ENCODE results near the gene PRKAR1B. TPM values are rescaled to one million over a fixed set of nuclear protein-coding genes. Genes with fewer than 3 reads are reported as not detected.

The PRKAR1B gene
- total and polyA plus RNA-seq, 2 donors (not counting 1 experiment from before 2014, with no cell fraction given) = 4.5 to 8.6 TPM

DNA sequence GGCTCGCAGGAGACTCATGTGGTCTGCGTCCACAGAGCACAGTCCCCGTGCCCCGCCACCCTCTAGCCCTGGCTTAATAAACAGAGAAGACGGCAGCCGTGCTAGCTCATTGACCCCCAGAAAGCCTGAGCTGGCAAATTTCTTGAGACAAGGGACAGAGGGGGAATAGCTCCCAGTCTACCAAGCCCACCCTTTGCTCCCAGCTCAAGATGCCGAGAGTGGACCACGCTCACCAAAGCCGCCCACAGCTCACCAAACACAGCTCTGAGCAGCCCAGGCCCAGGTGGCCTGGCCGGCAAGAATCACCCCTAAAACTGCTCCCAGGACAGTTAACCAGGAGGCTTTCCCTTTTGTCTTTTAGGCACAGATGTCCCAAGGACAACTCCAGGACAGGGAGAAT lies 212.8 kb downstream of the PRKAR1B start:
- POLR2A ChIA-PET = no interaction called here
- H4K20me1 ChIP-seq (ENCODE audit: control insufficient read depth, insufficient read depth, low read length, poor library complexity, severe bottlenecking) = no peaks in the 10 kb centered on the region
- H3K27me3 Mint-ChIP-seq = peaks cover 15% of the 10 kb centered on the region
- no peak for ATAC-seq (ENCODE audit: low read depth)
- H3K27me3 ChIP-seq (replicated peaks in 1 of 4; ENCODE audit: control extremely low read depth in 1 of 4, control insufficient read depth in 3 of 4, insufficient read depth in 4 of 4, low read length in 3 of 4) = peaks cover 0 to 6% (median 3%) of the 10 kb centered on the region in 4 experiments
- intact Hi-C loops (cut with micrococcal nuclease) = no loop called here
- no peak overlapping the region for H2AFZ ChIP-seq (ENCODE audit: insufficient read depth, low read depth, low read length, poor library complexity, severe bottlenecking)
- no peaks in the 10 kb centered on the region for H3K9me3 ChIP-seq (ENCODE audit: control extremely low read depth in 1 of 3, control insufficient read depth in 2 of 3, insufficient read depth in 1 of 3, low read length in 2 of 3)
- no peak for TF ChIP-seq EZH2 (IDR thresholded peaks at IDR 0.05; ENCODE audit: borderline replicate concordance, insufficient read depth, low read depth, low read length, poor library complexity, severe bottlenecking)
- TF ChIP-seq, protein P1, sequence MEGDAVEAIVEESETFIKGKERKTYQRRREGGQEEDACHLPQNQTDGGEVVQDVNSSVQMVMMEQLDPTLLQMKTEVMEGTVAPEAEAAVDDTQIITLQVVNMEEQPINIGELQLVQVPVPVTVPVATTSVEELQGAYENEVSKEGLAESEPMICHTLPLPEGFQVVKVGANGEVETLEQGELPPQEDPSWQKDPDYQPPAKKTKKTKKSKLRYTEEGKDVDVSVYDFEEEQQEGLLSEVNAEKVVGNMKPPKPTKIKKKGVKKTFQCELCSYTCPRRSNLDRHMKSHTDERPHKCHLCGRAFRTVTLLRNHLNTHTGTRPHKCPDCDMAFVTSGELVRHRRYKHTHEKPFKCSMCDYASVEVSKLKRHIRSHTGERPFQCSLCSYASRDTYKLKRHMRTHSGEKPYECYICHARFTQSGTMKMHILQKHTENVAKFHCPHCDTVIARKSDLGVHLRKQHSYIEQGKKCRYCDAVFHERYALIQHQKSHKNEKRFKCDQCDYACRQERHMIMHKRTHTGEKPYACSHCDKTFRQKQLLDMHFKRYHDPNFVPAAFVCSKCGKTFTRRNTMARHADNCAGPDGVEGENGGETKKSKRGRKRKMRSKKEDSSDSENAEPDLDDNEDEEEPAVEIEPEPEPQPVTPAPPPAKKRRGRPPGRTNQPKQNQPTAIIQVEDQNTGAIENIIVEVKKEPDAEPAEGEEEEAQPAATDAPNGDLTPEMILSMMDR (IDR thresholded peaks at IDR 0.05) = no peak
- DNase-seq = no peak
- no peak overlapping the region for H3K4me2 ChIP-seq (replicated peaks; ENCODE audit: low read depth, low read length, poor library complexity, severe bottlenecking)
- no peak overlapping the region for H3K4me3 ChIP-seq (ENCODE audit: control extremely low read depth in 1 of 5, extremely low read depth in 1 of 5, insufficient read depth in 1 of 5, low read depth in 2 of 5, low read length in 4 of 5)
- WGBS (ENCODE audit: insufficient coverage) = 94% methylated on average over 9 of the region's 10 CpGs
- no peak overlapping the region for H3K27ac ChIP-seq (ENCODE audit: low read length in 2 of 2)
- CTCF ChIA-PET = no interaction called here
- no peaks in the 10 kb centered on the region for H3K9me3 Mint-ChIP-seq (ENCODE audit: insufficient read depth)
- no peaks in the 10 kb centered on the region for H3K79me2 ChIP-seq (ENCODE audit: control insufficient read depth, insufficient read depth, low read length)
- peaks cover 6 to 11% of the 10 kb centered on the region in 2 donors for H3K4me1 ChIP-seq (ENCODE audit: control insufficient read depth in 2 of 2, insufficient read depth in 2 of 2, low read length in 2 of 2)
- peaks cover 10% of the 10 kb centered on the region for H3K4me1 Mint-ChIP-seq
- no peaks in the 10 kb centered on the region for H3K36me3 ChIP-seq (replicated peaks in 1 of 2; ENCODE audit: control extremely low read depth in 1 of 2, control insufficient read depth in 1 of 2, extremely low read depth in 1 of 2, insufficient read depth in 2 of 2, low read length in 1 of 2)
- H3K4me3 Mint-ChIP-seq = no peak overlapping the region
- H3K27ac Mint-ChIP-seq = no peak overlapping the region
- H3K9ac ChIP-seq (ENCODE audit: low read length) = no peak overlapping the region

- H4K20me1 ChIP-seq (ENCODE audit: control insufficient read depth, insufficient read depth, low read length, poor library complexity, severe bottlenecking) = no peaks in the 10 kb centered on the region
- peaks cover 0 to 6% (median 3%) of the 10 kb centered on the region in 4 experiments for H3K27me3 ChIP-seq (replicated peaks in 1 of 4; ENCODE audit: control extremely low read depth in 1 of 4, control insufficient read depth in 3 of 4, insufficient read depth in 4 of 4, low read length in 3 of 4)
- POLR2A ChIA-PET = no interaction called here
- H3K27ac Mint-ChIP-seq = no peak overlapping the region
- peaks cover 15% of the 10 kb centered on the region for H3K27me3 Mint-ChIP-seq
- H3K4me2 ChIP-seq (replicated peaks; ENCODE audit: low read depth, low read length, poor library complexity, severe bottlenecking) = no peak overlapping the region
- H3K9me3 Mint-ChIP-seq (ENCODE audit: insufficient read depth) = no peaks in the 10 kb centered on the region
- ATAC-seq (ENCODE audit: low read depth) (no peak), DNase-seq (no peak)
- H3K4me3 Mint-ChIP-seq = no peak overlapping the region
- H3K27ac ChIP-seq (ENCODE audit: low read length in 2 of 2) = no peak overlapping the region
- TF ChIP-seq, protein P1 (IDR thresholded peaks at IDR 0.05) = no peak
- no peak for TF ChIP-seq EZH2 (IDR thresholded peaks at IDR 0.05; ENCODE audit: borderline replicate concordance, insufficient read depth, low read depth, low read length, poor library complexity, severe bottlenecking)
- no peak overlapping the region for H3K9ac ChIP-seq (ENCODE audit: low read length)
- H3K4me1 Mint-ChIP-seq = peaks cover 9% of the 10 kb centered on the region
- no peaks in the 10 kb centered on the region for H3K79me2 ChIP-seq (ENCODE audit: control insufficient read depth, insufficient read depth, low read length)
- H2AFZ ChIP-seq (ENCODE audit: insufficient read depth, low read depth, low read length, poor library complexity, severe bottlenecking) = no peak overlapping the region
- H3K4me3 ChIP-seq (ENCODE audit: control extremely low read depth in 1 of 5, extremely low read depth in 1 of 5, insufficient read depth in 1 of 5, low read depth in 2 of 5, low read length in 4 of 5) = no peak overlapping the region
- peaks cover 6 to 8% of the 10 kb centered on the region in 2 donors for H3K4me1 ChIP-seq (ENCODE audit: control insufficient read depth in 2 of 2, insufficient read depth in 2 of 2, low read length in 2 of 2)
- CTCF ChIA-PET = no interaction called here
- WGBS (ENCODE audit: insufficient coverage) = 88% methylated on average over 18 of the region's 20 CpGs
- intact Hi-C loops (cut with micrococcal nuclease) = no loop called here
- no peaks in the 10 kb centered on the region for H3K36me3 ChIP-seq (replicated peaks in 1 of 2; ENCODE audit: control extremely low read depth in 1 of 2, control insufficient read depth in 1 of 2, extremely low read depth in 1 of 2, insufficient read depth in 2 of 2, low read length in 1 of 2)
- H3K9me3 ChIP-seq (ENCODE audit: control extremely low read depth in 1 of 3, control insufficient read depth in 2 of 3, insufficient read depth in 1 of 3, low read length in 2 of 3) = no peaks in the 10 kb centered on the region
Measured at GRCh38 chr7:513521-514166, 213.4 kb downstream of the PRKAR1B start.

Data from B cell (primary cell).